Gastrocnemius medialis (tissue), 4 donors: ENCODE measurements around the gene TMEM209. TPM values are rescaled to one million over a fixed set of nuclear protein-coding genes. Genes with fewer than 3 reads are reported as not detected.

ENCODE experiments used
- ATAC-seq, 2 donors: fragments of 150-250 bp; one replicate each; pipeline ENCODE4 v1.9.1; 2016
- DNase-seq, 2 donors: peaks; one replicate each; pipeline ENCODE4 v3.0.0-alpha.2; 2019
- H3K27ac ChIP-seq, 4 donors: fragments of 200-600 bp; sonication (generic); 1 replicate in 1 of 4; 2 replicates in 3 of 4; pipeline ENCODE4 v1.5.1; 2016 to 2018; ENCODE audit warnings: mild to moderate bottlenecking in 2 of 4, moderate library complexity in 1 of 4
- H3K27me3 ChIP-seq, 3 donors: fragments of 200-600 bp; sonication (generic) in 2 of 3; 1 replicate in 1 of 3; 2 replicates in 2 of 3; pipeline versions ENCODE4 v1.5.1 to v1.6.0; 2016 to 2019; ENCODE audit warnings: mild to moderate bottlenecking in 1 of 3, moderate library complexity in 1 of 3
- H3K36me3 ChIP-seq, 2 donors: fragments of 200-600 bp; sonication (generic) in 1 of 2; one replicate each; pipeline ENCODE4 v1.5.1; 2017 to 2018
- H3K4me1 ChIP-seq, 2 donors: fragments of 200-600 bp; sonication (generic) in 1 of 2; one replicate each; pipeline ENCODE4 v1.5.1; 2016 to 2017; ENCODE audit warnings: mild to moderate bottlenecking in 2 of 2
- H3K4me3 ChIP-seq, 4 donors: fragments of 200-600 bp; sonication (generic) in 3 of 4; 1 replicate in 1 of 4; 2 replicates in 3 of 4; pipeline ENCODE4 v1.5.1; 2016 to 2019; ENCODE audit warnings: mild to moderate bottlenecking in 2 of 4
- H3K9me3 ChIP-seq, 3 donors: fragments of 200-600 bp; sonication (generic) in 2 of 3; 1 replicate in 1 of 3; 2 replicates in 2 of 3; pipeline ENCODE4 v1.5.1; 2016 to 2019
- CTCF ChIP-seq, 5 experiments: fragments of 450-650 bp in 3 of 5; fragments of 200-600 bp in 2 of 5; sonication (generic) in 2 of 5; IDR thresholded peaks in 4 of 5; conservative IDR thresholded peaks in 1 of 5; 1 replicate in 4 of 5; 2 replicates in 1 of 5; pipeline ENCODE4 v1.5.1; 2016 to 2019; ENCODE audit warnings: antibody characterized with exemption in 5 of 5, mild to moderate bottlenecking in 3 of 5, moderate library complexity in 3 of 5
- POLR2A ChIP-seq, 2 donors: fragments of 450-650 bp; IDR thresholded peaks; one replicate each; pipeline ENCODE4 v1.6.1; 2017; ENCODE audit warnings: antibody characterized with exemption in 2 of 2, mild to moderate bottlenecking in 2 of 2, moderate library complexity in 2 of 2
- in situ Hi-C, 4 donors: fragments of 200-750 bp; cut with MboI; loops; one replicate each; pipeline versions ENCODE4 v1.15.0 to v1.8.0; 2017; ENCODE audit warnings: low sequenced_read_pairs in 4 of 4
- intact Hi-C: fragments of 100-400 bp; cut with DNase I; formaldehyde crosslinking; loops from one replicate; pipeline ENCODE4 v1.15.1; 2023; ENCODE audit warnings: low total_unique reads
- total RNA-seq, 4 donors: library from RNA; depleted of rRNA; stranded (reverse); fragments of >200 nt; gene quantifications; one replicate each; pipeline versions ENCODE4 v1.1.0 to v1.2.3, GENCODE V29; 2016

The TMEM209 gene
- total RNA-seq, 4 donors from 2014 or later: 5.4 to 14.0 (median 9.9) TPM

- Histone ChIP-seq H3K36me3 (peaks cover 0 to 32% of the 10 kb centered on the region in 2 donors), H3K27me3 (no peaks in the 10 kb centered on the region), H3K9me3 (no peaks in the 10 kb centered on the region), H3K4me3 (no peak overlapping the region), H3K4me1 (no peaks in the 10 kb centered on the region), H3K27ac (no peak overlapping the region)
- intact Hi-C loops (no loop called here), in situ Hi-C loops (no loop called here)
- ATAC-seq (no peak), DNase-seq (no peak)
- TF ChIP-seq CTCF (IDR thresholded peaks at IDR 0.05 in 4 of 5, conservative IDR thresholded peaks at IDR 0.05 in 1 of 5) (no peak), POLR2A (IDR thresholded peaks at IDR 0.05) (no peak)
These were observed 30.8 kb downstream of the TMEM209 start for GRCh38 chr7:130174237-130174959.

GRCh38 chr7:130162196-130162595, 43.0 kb downstream of the TMEM209 start:
- ATAC-seq (no peak), DNase-seq (no peak)
- Histone ChIP-seq H3K27ac (no peak overlapping the region), H3K4me1 (no peaks in the 10 kb centered on the region), H3K36me3 (peaks cover 0 to 31% of the 10 kb centered on the region in 2 donors), H3K9me3 (no peaks in the 10 kb centered on the region), H3K27me3 (no peaks in the 10 kb centered on the region), H3K4me3 (no peak overlapping the region)
- TF ChIP-seq POLR2A (IDR thresholded peaks at IDR 0.05) (no peak), CTCF (IDR thresholded peaks at IDR 0.05 in 4 of 5, conservative IDR thresholded peaks at IDR 0.05 in 1 of 5) (no peak)
- in situ Hi-C loops (no loop called here), intact Hi-C loops (no loop called here)

GRCh38 chr7:130160455-130160854, 44.8 kb downstream of the TMEM209 start:
- in situ Hi-C loops (no loop called here), intact Hi-C loops (no loop called here)
- Histone ChIP-seq H3K4me1 (no peaks in the 10 kb centered on the region), H3K27me3 (no peaks in the 10 kb centered on the region), H3K9me3 (no peaks in the 10 kb centered on the region), H3K36me3 (peaks cover 0 to 19% of the 10 kb centered on the region in 2 donors), H3K4me3 (no peak overlapping the region), H3K27ac (no peak overlapping the region)
- TF ChIP-seq POLR2A (IDR thresholded peaks at IDR 0.05) (no peak), CTCF (IDR thresholded peaks at IDR 0.05 in 4 of 5, conservative IDR thresholded peaks at IDR 0.05 in 1 of 5) (no peak)
- DNase-seq (no peak), ATAC-seq (no peak)

- Histone ChIP-seq H3K27me3 (no peaks in the 10 kb centered on the region), H3K27ac (no peak overlapping the region), H3K4me3 (no peak overlapping the region), H3K36me3 (peaks cover 0 to 19% of the 10 kb centered on the region in 2 donors), H3K4me1 (no peaks in the 10 kb centered on the region), H3K9me3 (no peaks in the 10 kb centered on the region)
- intact Hi-C loops: no loop called here
- DNase-seq: no peak
- ATAC-seq: no peak
- no peak for TF ChIP-seq CTCF (IDR thresholded peaks at IDR 0.05 in 4 of 5, conservative IDR thresholded peaks at IDR 0.05 in 1 of 5)
- no peak for TF ChIP-seq POLR2A (IDR thresholded peaks at IDR 0.05)
- in situ Hi-C loops: no loop called here
These were observed 45.2 kb downstream of the TMEM209 start for GRCh38 chr7:130160023-130160422.
